ENCODE results near the gene C2CD3.
"Not testable (repeated sequence)": the region's sequence is repeated elsewhere in the genome, so short reads cannot be mapped to it uniquely, and the experiment has no call there.

DNA sequence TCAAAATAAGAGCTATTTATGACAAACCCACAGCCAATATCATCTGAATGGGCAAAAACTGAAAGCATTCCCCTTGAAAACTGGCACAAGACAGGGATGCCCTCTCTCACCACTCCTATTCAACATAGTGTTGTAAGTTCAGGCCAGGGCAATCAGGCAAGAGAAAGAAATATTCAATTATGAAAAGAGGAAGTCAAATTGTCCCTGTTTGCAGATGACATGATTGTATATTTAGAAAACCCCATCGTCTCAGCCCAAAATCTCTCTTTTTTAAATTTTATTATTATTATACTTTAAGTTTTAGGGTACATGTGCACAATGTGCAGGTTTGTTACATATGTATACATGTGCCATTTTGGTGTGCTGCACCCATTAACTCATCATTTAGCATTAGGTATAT lies 107.2 kb downstream of the C2CD3 start:
- not testable (repeated sequence) for TF ChIP-seq POLR2A, POLR2AphosphoS5, EP300 (IDR thresholded peaks at IDR 0.05)
- TF ChIP-seq, protein P1, sequence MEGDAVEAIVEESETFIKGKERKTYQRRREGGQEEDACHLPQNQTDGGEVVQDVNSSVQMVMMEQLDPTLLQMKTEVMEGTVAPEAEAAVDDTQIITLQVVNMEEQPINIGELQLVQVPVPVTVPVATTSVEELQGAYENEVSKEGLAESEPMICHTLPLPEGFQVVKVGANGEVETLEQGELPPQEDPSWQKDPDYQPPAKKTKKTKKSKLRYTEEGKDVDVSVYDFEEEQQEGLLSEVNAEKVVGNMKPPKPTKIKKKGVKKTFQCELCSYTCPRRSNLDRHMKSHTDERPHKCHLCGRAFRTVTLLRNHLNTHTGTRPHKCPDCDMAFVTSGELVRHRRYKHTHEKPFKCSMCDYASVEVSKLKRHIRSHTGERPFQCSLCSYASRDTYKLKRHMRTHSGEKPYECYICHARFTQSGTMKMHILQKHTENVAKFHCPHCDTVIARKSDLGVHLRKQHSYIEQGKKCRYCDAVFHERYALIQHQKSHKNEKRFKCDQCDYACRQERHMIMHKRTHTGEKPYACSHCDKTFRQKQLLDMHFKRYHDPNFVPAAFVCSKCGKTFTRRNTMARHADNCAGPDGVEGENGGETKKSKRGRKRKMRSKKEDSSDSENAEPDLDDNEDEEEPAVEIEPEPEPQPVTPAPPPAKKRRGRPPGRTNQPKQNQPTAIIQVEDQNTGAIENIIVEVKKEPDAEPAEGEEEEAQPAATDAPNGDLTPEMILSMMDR (IDR thresholded peaks at IDR 0.05) = not testable (repeated sequence)

Data from upper lobe of left lung (tissue), 4 donors.